Tibial nerve (tissue), 4 donors: ENCODE measurements around the gene SYDE1. TPM values are rescaled to one million over a fixed set of nuclear protein-coding genes. Genes with fewer than 3 reads are reported as not detected.

Experiments used
- DNase-seq, 2 donors: peaks; one replicate each; pipeline ENCODE4 v3.0.0-alpha.2; 2019; ENCODE audit warnings: low spot score in 2 of 2
- H3K27ac ChIP-seq, 4 donors: fragments of 200-600 bp; sonication (generic) in 3 of 4; one replicate each; pipeline ENCODE4 v1.5.1; 2017 to 2019; ENCODE audit warnings: mild to moderate bottlenecking in 1 of 4
- H3K27me3 ChIP-seq, 2 donors: fragments of 200-600 bp; sonication (generic) in 1 of 2; one replicate each; pipeline versions ENCODE4 v1.5.1 to v1.6.0; 2017 to 2019
- H3K36me3 ChIP-seq, 3 donors: fragments of 200-600 bp; sonication (generic); one replicate each; pipeline ENCODE4 v1.5.1; 2018 to 2019
- H3K4me1 ChIP-seq, 4 donors: fragments of 200-600 bp; sonication (generic) in 3 of 4; one replicate each; pipeline ENCODE4 v1.5.1; 2017 to 2019
- H3K4me3 ChIP-seq, 4 donors: fragments of 200-600 bp; sonication (generic) in 3 of 4; one replicate each; pipeline ENCODE4 v1.5.1; 2017 to 2019; ENCODE audit warnings: mild to moderate bottlenecking in 1 of 4, moderate library complexity in 1 of 4
- H3K9me3 ChIP-seq, 4 donors: fragments of 200-600 bp; sonication (generic) in 3 of 4; one replicate each; pipeline ENCODE4 v1.5.1; 2017 to 2019
- CTCF ChIP-seq, 5 experiments: fragments of 200-600 bp in 3 of 5; fragments of 450-650 bp in 2 of 5; sonication (generic) in 3 of 5; IDR thresholded peaks; one replicate each; pipeline ENCODE4 v1.5.1; 2016 to 2019; ENCODE audit warnings: antibody characterized with exemption in 5 of 5, mild to moderate bottlenecking in 3 of 5, moderate library complexity in 2 of 5
- EP300 ChIP-seq, 2 donors: sonication (generic); formaldehyde crosslinking; IDR thresholded peaks; one replicate each; pipeline ENCODE4 v1.6.1; 2017; ENCODE audit warnings: antibody characterized with exemption in 2 of 2, mild to moderate bottlenecking in 1 of 2
- POLR2A ChIP-seq, 2 donors: fragments of 450-650 bp; IDR thresholded peaks; one replicate each; pipeline ENCODE4 v1.6.1; 2017; ENCODE audit warnings: antibody characterized with exemption in 2 of 2, mild to moderate bottlenecking in 2 of 2, moderate library complexity in 2 of 2
- WGBS, 2 donors: methylation state at CpG; one replicate each; pipeline ENCODE4 v1.1.5; 2018; 5-methylcytosine and 5-hydroxymethylcytosine counted together
- total RNA-seq, 4 donors: library from RNA; depleted of rRNA; stranded (reverse); fragments of >200 nt; gene quantifications; one replicate each; pipeline ENCODE4 v1.1.0, GENCODE V29; 2016

SYDE1 gene
- total RNA-seq, 4 donors from 2014 or later = 31.9 to 58.6 (median 49.4) TPM

- H3K36me3 ChIP-seq = peaks cover 3 to 86% (median 11%) of the 10 kb centered on the region in 3 donors
- no peak for DNase-seq
- 87 to 96% methylated on average over 11 of the region's 11 CpGs for WGBS, 2 donors
Measured at GRCh38 chr19:15112385-15112784, 5.2 kb downstream of the SYDE1 start.

GRCh38 chr19:15113245-15114152 lies 6.3 kb downstream of the SYDE1 start:
- H3K9me3 ChIP-seq = no peaks in the 10 kb centered on the region
- DNase-seq = no peak
- H3K27me3 ChIP-seq = no peaks in the 10 kb centered on the region
- TF ChIP-seq CTCF (IDR thresholded peaks at IDR 0.05) = no peak
- no peak for TF ChIP-seq EP300 (IDR thresholded peaks at IDR 0.05)
- TF ChIP-seq POLR2A (IDR thresholded peaks at IDR 0.05) = no peak
- H3K4me3 ChIP-seq = no peak overlapping the region
- H3K36me3 ChIP-seq = peaks cover 3 to 97% (median 15%) of the 10 kb centered on the region in 3 donors
- no peak overlapping the region for H3K27ac ChIP-seq
- H3K4me1 ChIP-seq = peaks cover 0 to 35% (median 5%) of the 10 kb centered on the region in 4 donors
- WGBS, 2 donors = 88 to 94% methylated on average over 50 to 57 of the region's 58 CpGs

More at GRCh38 chr19:15112385-15112784, 5.2 kb downstream of the SYDE1 start:
- Histone ChIP-seq H3K27me3 (no peaks in the 10 kb centered on the region), H3K4me1 (peaks cover 0 to 41% (median 6%) of the 10 kb centered on the region in 4 donors), H3K9me3 (no peaks in the 10 kb centered on the region), H3K27ac (no peak overlapping the region), H3K4me3 (no peak overlapping the region)
- TF ChIP-seq EP300 (IDR thresholded peaks at IDR 0.05) (no peak), POLR2A (IDR thresholded peaks at IDR 0.05) (no peak)

GRCh38 chr19:15114153-15114540 lies 6.9 kb downstream of the SYDE1 start:
- Histone ChIP-seq H3K4me3 (no peak overlapping the region), H3K4me1 (peaks cover 0 to 28% (median 4%) of the 10 kb centered on the region in 4 donors), H3K9me3 (no peaks in the 10 kb centered on the region), H3K27me3 (no peaks in the 10 kb centered on the region), H3K36me3 (peaks cover 3 to 99% (median 20%) of the 10 kb centered on the region in 3 donors), H3K27ac (peak overlapping the region in 1 of 4 donors; percentile 1)
- no peak for TF ChIP-seq EP300 (IDR thresholded peaks at IDR 0.05)
- DNase-seq = no peak
- WGBS, 2 donors = 64 to 76% methylated on average over 4 to 7 of the region's 7 CpGs

GRCh38 chr19:15115080-15115479 lies 7.9 kb downstream of the SYDE1 start:
- H3K27ac ChIP-seq = peak overlapping the region in 2 of 4 donors; percentile 52 to 77
- H3K4me1 ChIP-seq = peaks cover 0 to 19% (median 4%) of the 10 kb centered on the region in 4 donors
- no peaks in the 10 kb centered on the region for H3K27me3 ChIP-seq
- no peaks in the 10 kb centered on the region for H3K9me3 ChIP-seq
- peak; percentile 45 to 48 for DNase-seq
- 31 to 54% methylated on average over 9 to 12 of the region's 13 CpGs for WGBS, 2 donors
- peak in 1 of 2 donors; percentile 8 for TF ChIP-seq EP300 (IDR thresholded peaks at IDR 0.05)
- no peak for TF ChIP-seq CTCF (IDR thresholded peaks at IDR 0.05)
- peaks cover 3 to 99% (median 22%) of the 10 kb centered on the region in 3 donors for H3K36me3 ChIP-seq
- H3K4me3 ChIP-seq = no peak overlapping the region

- Histone ChIP-seq H3K36me3 (peaks cover 3 to 99% (median 22%) of the 10 kb centered on the region in 3 donors), H3K4me1 (peaks cover 0 to 18% (median 4%) of the 10 kb centered on the region in 4 donors), H3K4me3 (no peak overlapping the region), H3K27me3 (no peaks in the 10 kb centered on the region), H3K9me3 (no peaks in the 10 kb centered on the region), H3K27ac (peak overlapping the region in 2 of 4 donors; percentile 52 to 77)
- TF ChIP-seq EP300 (IDR thresholded peaks at IDR 0.05) = no peak
- TF ChIP-seq CTCF (IDR thresholded peaks at IDR 0.05) = no peak
- TF ChIP-seq POLR2A (IDR thresholded peaks at IDR 0.05) = no peak
- DNase-seq = no peak
- WGBS, 2 donors = 82 to 85% methylated on average over 20 to 23 of the region's 23 CpGs
Measured at GRCh38 chr19:15115762-15116615, 8.8 kb downstream of the SYDE1 start.
